Transverse colon (tissue), 4 donors: Measurements from ENCODE around the gene DEAF1. TPM values are rescaled to one million over a fixed set of nuclear protein-coding genes. Genes with fewer than 3 reads are reported as not detected.

Experiments
- DNase-seq: peaks from one replicate; pipeline ENCODE4 v3.0.0-alpha.2; 2019
- H3K27ac ChIP-seq, 4 donors: fragments of 200-600 bp; sonication (generic); 2 replicates each; pipeline ENCODE4 v1.5.1; 2016 to 2018; ENCODE audit warnings: inconsistent platforms in 4 of 4
- H3K27me3 ChIP-seq: fragments of 200-600 bp; sonication (generic); 2 replicates; pipeline ENCODE4 v1.5.1; 2017; ENCODE audit warnings: inconsistent platforms
- H3K36me3 ChIP-seq, 4 donors: fragments of 200-600 bp; sonication (generic); 2 replicates each; pipeline ENCODE4 v1.5.1; 2017 to 2019; ENCODE audit warnings: inconsistent platforms in 4 of 4
- H3K4me1 ChIP-seq, 4 donors: fragments of 200-600 bp; sonication (generic); 2 replicates each; pipeline ENCODE4 v1.5.1; 2017 to 2020; ENCODE audit warnings: inconsistent platforms in 4 of 4
- H3K4me3 ChIP-seq, 4 donors: fragments of 200-600 bp; sonication (generic); 1 replicate in 1 of 4; 2 replicates in 3 of 4; pipeline versions ENCODE4 v1.5.1 to v1.6.1; 2017 to 2019; ENCODE audit warnings: inconsistent platforms in 4 of 4
- H3K9me3 ChIP-seq, 2 donors: fragments of 200-600 bp; sonication (generic); 2 replicates each; pipeline ENCODE4 v1.5.1; 2017 to 2019; ENCODE audit warnings: inconsistent platforms in 2 of 2
- EP300 ChIP-seq: sonication (generic); formaldehyde crosslinking; IDR thresholded peaks from one replicate; pipeline ENCODE4 v1.6.1; 2017; ENCODE audit warnings: antibody characterized with exemption, low read depth
- POLR2A ChIP-seq: fragments of 450-650 bp; IDR thresholded peaks from one replicate; pipeline ENCODE4 v1.6.1; 2016; ENCODE audit warnings: antibody characterized with exemption, mild to moderate bottlenecking, moderate library complexity
- POLR2AphosphoS5 ChIP-seq, 3 donors: sonication (generic); formaldehyde crosslinking; IDR thresholded peaks; one replicate each; pipeline ENCODE4 v1.6.1; 2016; ENCODE audit warnings: antibody characterized with exemption in 3 of 3
- WGBS, 2 donors: methylation state at CpG; one replicate each; pipeline ENCODE4 v1.1.5; 2018; ENCODE audit warnings: low coverage in 1 of 2; 5-methylcytosine and 5-hydroxymethylcytosine counted together
- in situ Hi-C, 4 donors: fragments of 200-750 bp; cut with MboI; loops; one replicate each; pipeline versions ENCODE4 v1.15.0 to v1.15.1; 2017; ENCODE audit warnings: low sequenced_read_pairs in 3 of 4, low pct_ligation_motif_present in 1 of 4, low pct_unique_long_range_greater_than_20kb in 1 of 4
- intact Hi-C: fragments of 100-400 bp; cut with DNase I; formaldehyde crosslinking; loops from one replicate; pipeline ENCODE4 v1.15.1; 2023; ENCODE audit warnings: low total_unique reads
- total RNA-seq, 4 donors: library from RNA; depleted of rRNA; stranded (reverse); fragments of >200 nt; gene quantifications; one replicate each; pipeline ENCODE4 v1.1.0, GENCODE V29; 2016
- TF ChIP-seq, protein P1 (sequence below), 5 experiments: fragments of 200-600 bp in 3 of 5; fragments of 450-650 bp in 2 of 5; sonication (generic) in 3 of 5; IDR thresholded peaks; 1 replicate in 2 of 5; 2 replicates in 3 of 5; pipeline ENCODE4 v1.5.1; 2016 to 2017; ENCODE audit warnings: antibody characterized with exemption in 5 of 5, inconsistent platforms in 3 of 5, mild to moderate bottlenecking in 2 of 5, moderate library complexity in 1 of 5

The DEAF1 gene
- total RNA-seq, 4 donors from 2014 or later, result 24.4 to 84.5 (median 34.0) TPM

DNA sequence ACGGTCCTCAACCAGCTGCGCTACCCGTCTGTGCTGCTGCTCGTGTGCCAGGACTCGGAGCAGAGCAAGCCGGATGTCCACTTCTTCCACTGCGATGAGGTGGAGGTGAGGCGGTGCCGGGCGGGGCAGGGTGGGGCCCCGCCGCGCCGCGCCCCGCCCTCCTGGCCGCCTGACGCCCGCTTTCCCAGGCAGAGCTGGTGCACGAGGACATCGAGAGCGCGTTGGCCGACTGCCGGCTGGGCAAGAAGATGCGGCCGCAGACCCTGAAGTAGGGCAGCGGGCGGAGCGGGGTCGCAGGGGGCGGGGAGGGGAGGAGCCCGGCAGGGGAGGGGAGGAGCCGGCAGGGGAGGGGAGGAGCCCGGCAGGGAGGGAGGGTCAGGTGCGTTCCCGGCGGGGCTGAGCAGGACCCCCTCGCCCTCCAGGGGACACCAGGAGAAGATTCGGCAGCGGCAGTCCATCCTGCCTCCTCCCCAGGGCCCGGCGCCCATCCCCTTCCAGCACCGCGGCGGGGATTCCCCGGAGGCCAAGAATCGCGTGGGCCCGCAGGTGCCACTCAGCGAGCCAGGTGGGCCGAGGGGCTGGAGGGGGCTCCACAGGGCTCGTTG lies 25.7 kb upstream of the DEAF1 start:
- TF ChIP-seq POLR2A (peak; percentile 37), EP300 (no peak), POLR2AphosphoS5 (IDR thresholded peaks at IDR 0.05) (peak in 2 of 3 donors; percentile 40 to 42)
- TF ChIP-seq, protein P1, sequence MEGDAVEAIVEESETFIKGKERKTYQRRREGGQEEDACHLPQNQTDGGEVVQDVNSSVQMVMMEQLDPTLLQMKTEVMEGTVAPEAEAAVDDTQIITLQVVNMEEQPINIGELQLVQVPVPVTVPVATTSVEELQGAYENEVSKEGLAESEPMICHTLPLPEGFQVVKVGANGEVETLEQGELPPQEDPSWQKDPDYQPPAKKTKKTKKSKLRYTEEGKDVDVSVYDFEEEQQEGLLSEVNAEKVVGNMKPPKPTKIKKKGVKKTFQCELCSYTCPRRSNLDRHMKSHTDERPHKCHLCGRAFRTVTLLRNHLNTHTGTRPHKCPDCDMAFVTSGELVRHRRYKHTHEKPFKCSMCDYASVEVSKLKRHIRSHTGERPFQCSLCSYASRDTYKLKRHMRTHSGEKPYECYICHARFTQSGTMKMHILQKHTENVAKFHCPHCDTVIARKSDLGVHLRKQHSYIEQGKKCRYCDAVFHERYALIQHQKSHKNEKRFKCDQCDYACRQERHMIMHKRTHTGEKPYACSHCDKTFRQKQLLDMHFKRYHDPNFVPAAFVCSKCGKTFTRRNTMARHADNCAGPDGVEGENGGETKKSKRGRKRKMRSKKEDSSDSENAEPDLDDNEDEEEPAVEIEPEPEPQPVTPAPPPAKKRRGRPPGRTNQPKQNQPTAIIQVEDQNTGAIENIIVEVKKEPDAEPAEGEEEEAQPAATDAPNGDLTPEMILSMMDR (IDR thresholded peaks at IDR 0.05), result no peak
- WGBS, 2 donors, result 28% methylated on average over 15 of the region's 53 CpGs; no CpG with 5 or more reads in 1 of the 2 donors
- peak overlapping the region in 2 of 4 donors; percentile 11 to 23 for H3K4me3 ChIP-seq
- intact Hi-C loops (loop anchor here (5.0 kb wide), 1 partner anchor 163 kb away; no protein-coding TSS in a partner anchor), in situ Hi-C loops (loop anchor here in 1 of 4 donors (10.0 kb wide), 1 partner anchor 56 kb away; no protein-coding TSS in a partner anchor)
- peaks cover 41% of the 10 kb centered on the region for H3K27me3 ChIP-seq
- peaks cover 6 to 30% (median 25%) of the 10 kb centered on the region in 4 donors for H3K4me1 ChIP-seq
- no peaks in the 10 kb centered on the region for H3K36me3 ChIP-seq
- peak; percentile 76 for DNase-seq
- H3K27ac ChIP-seq, result peak overlapping the region in 2 of 4 donors; percentile 61 to 71
- H3K9me3 ChIP-seq, result no peaks in the 10 kb centered on the region

DNA sequence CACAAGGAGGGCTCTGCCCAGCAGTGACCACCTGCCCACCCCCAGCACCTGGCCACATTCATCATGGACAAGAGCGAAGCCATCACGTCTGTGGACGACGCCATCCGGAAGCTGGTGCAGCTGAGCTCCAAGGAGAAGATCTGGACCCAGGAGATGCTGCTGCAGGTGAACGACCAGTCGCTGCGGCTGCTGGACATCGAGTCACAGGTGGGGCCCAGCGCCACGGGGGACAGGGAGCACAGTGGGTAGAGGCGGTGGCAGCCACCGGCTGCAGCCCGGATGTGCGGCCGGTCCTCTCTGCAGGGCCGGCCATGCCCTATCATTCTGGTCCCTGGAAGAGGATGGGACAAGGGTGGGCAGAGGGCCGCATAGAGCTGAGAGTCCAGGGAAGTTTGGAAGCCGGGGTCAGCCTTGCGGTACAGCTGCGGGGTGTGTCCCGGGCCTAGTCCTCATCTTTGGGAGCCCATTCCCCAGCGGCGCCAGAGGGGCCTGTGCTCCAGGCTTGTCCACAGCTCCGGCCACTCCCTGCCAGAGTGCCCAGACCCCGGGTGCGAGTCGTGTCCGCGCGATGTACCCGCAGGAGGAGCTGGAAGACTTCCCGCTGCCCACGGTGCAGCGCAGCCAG lies 25.1 kb upstream of the DEAF1 start:
- no peaks in the 10 kb centered on the region for H3K36me3 ChIP-seq
- no peak for DNase-seq
- peak overlapping the region in 1 of 4 donors; percentile 11 for H3K4me3 ChIP-seq
- H3K4me1 ChIP-seq, result peaks cover 6 to 24% (median 19%) of the 10 kb centered on the region in 4 donors
- in situ Hi-C loops (loop anchor here in 1 of 4 donors (10.0 kb wide), 1 partner anchor 55 kb away; no protein-coding TSS in a partner anchor), intact Hi-C loops (loop anchor here (5.0 kb wide), 1 partner anchor 163 kb away; no protein-coding TSS in a partner anchor)
- no peak for TF ChIP-seq POLR2AphosphoS5 (IDR thresholded peaks at IDR 0.05)
- H3K27me3 ChIP-seq, result peaks cover 35% of the 10 kb centered on the region
- no peaks in the 10 kb centered on the region for H3K9me3 ChIP-seq
- peak overlapping the region in 2 of 4 donors; percentile 61 to 71 for H3K27ac ChIP-seq
- WGBS, 2 donors, result 40 to 70% methylated on average over 1 to 32 of the region's 35 CpGs

DNA sequence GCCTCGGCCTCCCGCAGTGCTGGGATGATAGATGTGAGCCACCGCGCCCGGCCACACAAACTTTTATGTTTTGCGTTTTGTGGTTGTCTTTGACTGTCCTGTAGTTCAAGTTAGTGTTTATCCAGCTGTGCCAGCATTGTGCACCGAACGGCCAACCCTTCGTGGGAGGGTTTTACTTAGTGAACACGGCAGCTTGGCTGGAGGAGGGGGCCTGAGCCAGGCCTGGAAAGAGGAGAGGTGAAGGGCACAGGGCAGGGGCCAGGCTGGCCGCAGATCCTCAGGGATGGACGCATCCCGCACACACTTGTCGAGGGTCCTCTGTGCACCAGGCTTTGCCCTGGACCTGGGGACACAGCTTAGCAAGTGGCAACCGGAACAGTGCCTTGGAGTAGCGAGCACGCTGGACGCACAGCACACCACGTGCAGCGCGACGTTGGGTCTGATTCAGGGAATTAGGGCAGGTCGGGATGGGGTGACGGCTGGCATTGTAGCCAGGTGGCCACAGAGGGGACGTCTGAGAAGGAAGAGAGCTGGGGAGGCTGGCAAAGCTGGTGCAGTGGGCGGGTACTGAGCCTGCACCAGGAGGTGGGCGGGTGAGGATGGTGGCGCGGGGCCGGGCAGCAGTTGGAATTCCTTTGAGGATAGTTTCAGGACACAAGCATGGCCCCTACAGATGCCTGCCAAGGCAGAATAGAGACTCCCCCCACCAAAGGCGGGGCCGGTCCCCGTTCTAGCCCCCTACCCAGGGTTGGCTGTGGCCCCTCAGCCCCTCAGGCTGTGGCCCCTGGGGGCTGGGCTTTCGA lies 24.4 kb upstream of the DEAF1 start:
- in situ Hi-C loops (loop anchor here in 1 of 4 donors (10.0 kb wide), 1 partner anchor 55 kb away; no protein-coding TSS in a partner anchor), intact Hi-C loops (loop anchor here (5.0 kb wide), 1 partner anchor 162 kb away; no protein-coding TSS in a partner anchor)
- no peak overlapping the region for H3K27ac ChIP-seq
- H3K27me3 ChIP-seq, result peaks cover 31% of the 10 kb centered on the region
- no peaks in the 10 kb centered on the region for H3K36me3 ChIP-seq
- H3K4me3 ChIP-seq, result no peak overlapping the region
- WGBS, 2 donors, result 78 to 100% methylated on average over 3 to 33 of the region's 34 CpGs
- H3K4me1 ChIP-seq, result peaks cover 6 to 23% (median 18%) of the 10 kb centered on the region in 4 donors
- TF ChIP-seq POLR2A, result no peak
- no peak for TF ChIP-seq EP300
- TF ChIP-seq, protein P1 (IDR thresholded peaks at IDR 0.05), result no peak
- TF ChIP-seq POLR2AphosphoS5 (IDR thresholded peaks at IDR 0.05), result no peak
- no peak for DNase-seq
- H3K9me3 ChIP-seq, result no peaks in the 10 kb centered on the region

DNA sequence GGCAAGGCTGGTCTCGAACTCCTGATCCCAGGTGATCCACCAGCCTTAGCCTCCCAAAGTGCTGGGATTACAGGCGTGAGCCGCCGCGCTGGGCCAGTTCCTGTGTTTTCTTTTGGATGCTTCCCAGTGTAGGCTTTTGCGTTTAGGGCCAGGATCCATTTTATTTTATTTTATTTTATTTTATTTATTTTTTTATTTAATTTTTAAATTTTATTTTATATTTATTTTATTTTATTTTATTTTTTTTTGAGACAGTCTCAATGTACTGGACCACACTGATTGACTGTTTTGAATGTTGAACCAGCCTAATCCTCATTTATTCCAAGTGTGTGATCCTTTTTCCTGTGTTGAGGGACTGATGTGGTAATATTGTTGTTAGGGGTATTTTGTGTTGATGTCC lies 19.4 kb upstream of the DEAF1 start:
- TF ChIP-seq POLR2A (no peak), POLR2AphosphoS5 (IDR thresholded peaks at IDR 0.05) (no peak), EP300 (no peak)
- TF ChIP-seq, protein P1 (IDR thresholded peaks at IDR 0.05), result no peak

More for the DNA sequence above, 19.4 kb upstream of the DEAF1 start:
- 93 to 100% methylated on average over 6 of the region's 6 CpGs for WGBS, 2 donors
- DNase-seq, result no peak
- no peaks in the 10 kb centered on the region for H3K36me3 ChIP-seq
- in situ Hi-C loops (no loop called here), intact Hi-C loops (no loop called here)
- no peak overlapping the region for H3K4me3 ChIP-seq
- H3K27me3 ChIP-seq, result no peaks in the 10 kb centered on the region
- no peak overlapping the region for H3K27ac ChIP-seq
- no peaks in the 10 kb centered on the region for H3K9me3 ChIP-seq
- H3K4me1 ChIP-seq, result peaks cover 4 to 34% (median 28%) of the 10 kb centered on the region in 4 donors
